Activated CD8-positive, alpha-beta memory T cell treated with anti-CD3 and anti-CD28 coated beads for 36 hours (primary cell): ENCODE results near the gene FAM151B. TPM values are rescaled to one million over a fixed set of nuclear protein-coding genes. Genes with fewer than 3 reads are reported as not detected.

ENCODE experiments used
- CTCF ChIA-PET: fragments of 350-600 bp; sonication (Branson Sonifier 250); formaldehyde crosslinking; loops from one replicate; lab custom pipeline; 2021; ENCODE audit warnings: antibody characterized with exemption; lab: Charles Lee
- POLR2A ChIA-PET: fragments of 350-600 bp; sonication (Branson Sonifier 250); formaldehyde crosslinking; loops from one replicate; lab custom pipeline; 2021; ENCODE audit warnings: antibody characterized with exemption; lab: Charles Lee
- total RNA-seq, 2 experiments: library from RNA; stranded (reverse); gene quantifications; one replicate each; pipeline ENCODE4 v1.2.3, GENCODE V29; 2021

Gene FAM151B
- total RNA-seq, 2 experiments from 2014 or later: 0.10 to 0.42 TPM

DNA sequence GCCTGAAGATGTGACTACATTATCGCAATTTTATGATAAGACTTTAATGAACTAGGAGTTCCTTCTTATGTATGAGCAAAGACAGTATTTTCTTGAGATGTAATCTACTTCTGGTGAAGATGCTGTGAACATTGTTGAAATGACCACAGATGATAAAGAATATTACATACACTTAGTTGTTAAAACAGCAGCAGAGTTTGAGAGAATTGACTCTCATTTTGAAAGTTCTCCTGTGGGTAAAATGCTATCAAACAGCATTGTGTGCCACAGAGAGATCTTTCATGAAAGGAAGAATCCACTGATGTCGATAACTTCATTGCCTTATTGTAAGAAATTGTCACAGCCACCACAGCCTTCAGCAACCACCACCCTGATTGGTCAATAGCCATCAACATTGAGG, 8.0 kb downstream of the FAM151B start:
- ChIA-PET POLR2A (interaction anchor here (0.7 kb wide), 1 partner anchor 13 kb away, joined by 12 read pairs; no protein-coding TSS in a partner anchor), CTCF (interaction anchor here (0.7 kb wide), 1 partner anchor 499 kb away, joined by 3 read pairs; no protein-coding TSS in a partner anchor)

DNA sequence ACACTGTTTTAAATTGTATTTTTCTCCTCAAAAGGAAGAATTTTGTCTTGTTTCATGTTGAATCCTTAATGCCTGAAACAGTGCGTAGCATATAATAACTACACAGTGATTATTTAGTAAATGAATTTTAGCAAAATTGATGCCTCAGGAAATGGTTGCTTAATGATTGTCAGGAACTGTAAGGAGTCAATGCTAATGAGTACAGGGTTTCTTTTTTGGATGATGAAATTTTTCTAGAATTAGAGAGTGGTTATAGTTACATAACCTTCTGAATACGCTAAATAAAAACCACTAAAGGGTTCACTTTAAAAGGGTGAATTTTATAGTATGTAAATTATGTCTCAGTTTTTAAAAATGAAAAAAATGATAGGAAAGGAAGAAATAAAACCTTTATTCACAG, 14.9 kb downstream of the FAM151B start:
- ChIA-PET POLR2A (no interaction called here), CTCF (no interaction called here)

DNA sequence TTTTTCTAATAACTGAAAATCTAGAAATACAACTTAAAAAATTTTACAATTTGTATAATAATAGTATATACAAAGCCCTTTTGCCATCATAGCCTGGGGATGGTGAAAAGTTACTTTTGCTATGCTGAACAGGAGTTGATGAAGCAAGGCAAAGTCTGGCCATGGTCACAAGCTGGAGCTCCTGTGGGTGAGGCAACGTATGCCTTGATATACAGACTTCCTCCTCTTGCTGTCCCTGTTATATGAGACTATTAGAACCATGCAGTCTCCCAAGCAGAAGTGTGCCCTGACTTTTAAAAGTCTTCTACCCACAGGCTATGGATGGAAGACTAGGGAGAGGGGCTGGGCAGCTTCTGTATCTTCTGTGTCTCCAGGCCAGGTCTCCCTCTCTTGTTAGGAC, 15.7 kb downstream of the FAM151B start:
- ChIA-PET POLR2A (no interaction called here), CTCF (no interaction called here)

DNA sequence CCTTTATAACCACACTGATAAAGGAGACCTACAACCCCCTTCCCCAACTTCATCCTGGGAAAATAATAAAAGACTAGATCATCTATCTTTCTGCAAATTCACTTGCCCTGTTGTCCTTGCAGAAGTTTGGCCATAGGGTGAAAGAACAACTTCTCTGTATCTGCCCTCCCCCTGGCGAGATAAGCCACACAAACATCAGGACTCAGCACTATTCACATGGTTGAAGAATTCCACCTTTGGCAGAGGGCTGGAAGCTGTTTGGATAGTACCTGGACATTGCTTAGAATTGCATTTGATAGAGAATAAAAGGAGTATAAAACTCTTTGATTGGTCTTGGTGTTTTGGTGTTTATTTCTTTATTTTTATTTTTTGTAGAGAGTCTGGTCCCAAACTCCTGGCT, 16.9 kb downstream of the FAM151B start:
- ChIA-PET POLR2A (interaction anchor here (0.7 kb wide), 1 partner anchor 591 kb away, joined by 14 read pairs; no protein-coding TSS in a partner anchor), CTCF (no interaction called here)

DNA sequence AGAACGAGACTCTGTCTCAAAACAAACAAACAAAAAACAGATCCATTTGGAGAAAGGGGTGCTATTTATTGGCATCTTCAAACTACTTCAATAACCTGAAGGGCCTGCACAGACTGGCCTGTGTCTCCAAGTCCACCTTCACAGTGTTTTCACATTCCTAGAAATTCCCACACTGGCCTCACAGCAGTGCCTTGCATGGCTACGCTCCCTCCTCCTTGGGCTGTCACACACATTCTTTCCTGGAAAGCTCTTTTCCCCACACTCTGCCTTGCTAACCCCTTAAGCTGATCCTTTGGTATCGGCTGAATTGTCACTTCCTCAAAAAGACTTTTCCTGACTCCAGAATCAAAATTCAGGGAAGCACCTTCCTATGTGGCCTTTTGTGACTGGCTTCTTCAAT, 19.8 kb downstream of the FAM151B start:
- ChIA-PET POLR2A (no interaction called here), CTCF (no interaction called here)

DNA sequence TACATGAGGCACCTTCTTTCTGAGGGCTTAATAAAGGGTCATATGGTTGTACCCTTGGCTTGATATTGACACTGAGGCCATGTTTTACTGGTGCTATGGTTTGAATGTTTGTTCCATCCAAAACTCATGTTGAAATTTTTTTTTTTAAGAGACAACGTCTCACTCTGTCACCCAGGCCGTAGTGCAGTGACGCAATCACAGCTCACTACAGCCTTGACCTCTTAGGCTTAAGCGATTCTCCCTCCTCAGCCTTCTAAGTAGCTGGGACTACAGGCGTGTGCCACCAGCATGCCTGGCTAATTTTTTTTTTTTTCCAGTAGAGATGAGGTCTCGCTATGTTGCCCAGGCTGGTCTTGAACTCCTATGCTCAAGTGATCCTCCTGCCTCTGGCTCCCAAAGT, 20.9 kb downstream of the FAM151B start:
- POLR2A ChIA-PET: interaction anchor here (0.6 kb wide), 1 partner anchor 12 kb away, joined by 12 read pairs; no protein-coding TSS in a partner anchor
- CTCF ChIA-PET: no interaction called here

DNA sequence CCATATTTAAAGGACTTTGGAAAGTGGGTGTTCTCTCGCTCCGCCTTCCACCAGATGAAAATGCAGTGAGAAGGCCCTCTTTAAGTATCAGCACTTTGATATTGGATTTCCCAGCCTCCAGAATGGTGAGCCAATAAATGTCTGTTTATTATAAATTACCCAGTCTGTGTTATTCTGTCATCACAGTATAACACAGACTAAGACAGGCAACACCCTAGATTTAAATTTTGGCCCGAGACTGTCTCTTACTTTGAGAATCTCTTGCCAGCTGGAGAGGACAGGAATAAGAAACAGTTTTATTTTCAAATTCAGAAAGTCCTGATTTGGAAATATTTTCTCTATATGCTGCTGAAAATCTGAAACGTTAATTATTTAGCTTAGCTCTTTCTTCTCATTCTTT, 21.5 kb downstream of the FAM151B start:
- POLR2A ChIA-PET: no interaction called here

DNA sequence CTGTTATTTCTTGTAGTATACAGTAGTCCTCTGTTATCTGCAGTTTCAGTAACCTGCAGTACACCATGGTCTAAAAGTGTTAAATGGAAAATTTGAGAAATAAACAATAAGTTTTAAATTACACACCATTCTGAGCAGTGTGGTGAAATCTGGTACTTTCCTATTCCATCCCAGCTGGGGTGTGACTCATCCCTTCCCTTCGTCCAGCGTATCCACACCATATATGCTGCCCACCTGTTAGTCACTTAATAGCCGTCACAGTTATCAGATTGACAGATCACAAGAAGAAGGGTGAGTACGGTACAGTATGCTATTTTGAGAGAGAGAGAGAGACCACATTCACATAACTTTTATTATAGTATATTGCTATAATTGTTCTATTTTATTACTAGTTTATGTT, 28.9 kb downstream of the FAM151B start:
- POLR2A ChIA-PET: no interaction called here
- CTCF ChIA-PET: no interaction called here

More for the DNA sequence above, 21.5 kb downstream of the FAM151B start:
- CTCF ChIA-PET: no interaction called here

DNA sequence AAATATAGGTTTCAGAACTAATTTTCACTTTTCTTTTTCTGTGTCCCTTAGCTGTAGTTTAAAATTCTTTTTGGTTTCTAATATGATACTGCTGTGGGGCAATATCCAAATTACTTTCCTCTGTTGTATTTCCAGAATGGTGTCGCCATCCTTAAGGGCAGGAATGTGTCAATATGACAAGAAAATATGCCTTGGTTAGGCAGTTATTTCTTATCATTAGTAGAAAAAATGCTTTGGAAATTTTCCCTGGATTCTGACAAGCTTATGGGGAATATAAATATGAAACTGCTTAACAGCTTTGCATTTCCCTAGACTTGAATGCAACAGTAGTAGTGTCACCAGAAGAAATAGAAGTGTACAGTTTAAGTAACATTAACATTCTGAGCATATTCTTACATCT, 52.8 kb downstream of the FAM151B start:
- ChIA-PET CTCF (no interaction called here), POLR2A (no interaction called here)

DNA sequence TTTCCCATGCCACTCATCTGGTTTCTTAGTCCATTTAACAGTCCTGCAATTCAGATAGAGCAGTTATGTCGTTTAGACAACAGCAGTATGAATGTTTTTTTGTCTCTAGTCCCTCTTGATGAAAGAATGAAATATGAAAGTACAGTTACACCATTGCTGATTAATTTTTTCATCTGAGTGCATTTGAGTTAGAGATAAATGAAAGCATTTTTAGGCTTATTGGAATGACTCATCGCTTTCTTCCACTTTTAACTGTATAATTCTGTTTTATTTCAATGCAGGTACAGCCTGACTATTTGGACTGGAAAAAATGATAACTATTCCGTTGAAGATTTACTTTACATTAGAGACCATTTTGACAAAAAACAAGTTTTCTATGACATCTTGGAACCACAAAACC, 53.5 kb downstream of the FAM151B start:
- POLR2A ChIA-PET: no interaction called here
- CTCF ChIA-PET: no interaction called here

DNA sequence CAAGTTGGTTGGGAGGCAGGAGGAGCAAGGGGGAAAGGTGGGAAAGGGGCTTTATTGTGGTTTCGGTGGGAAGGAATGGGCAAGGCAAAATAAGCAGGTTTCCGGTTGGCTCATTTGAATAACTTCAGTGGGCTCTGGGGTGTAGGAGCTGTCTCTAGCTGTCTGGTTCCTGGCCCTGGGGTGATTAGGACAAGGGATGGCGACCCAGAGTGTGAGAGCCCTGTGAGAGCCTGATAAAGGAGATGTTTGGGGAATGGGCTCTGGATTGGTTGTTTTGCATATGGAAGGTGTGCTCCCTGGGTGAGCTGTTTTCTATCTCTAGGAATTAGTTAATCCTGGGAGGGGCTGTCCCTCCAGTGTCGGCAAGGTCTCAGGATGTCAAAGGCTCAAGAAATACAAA, 66.7 kb downstream of the FAM151B start:
- CTCF ChIA-PET: no interaction called here
- POLR2A ChIA-PET: no interaction called here

DNA sequence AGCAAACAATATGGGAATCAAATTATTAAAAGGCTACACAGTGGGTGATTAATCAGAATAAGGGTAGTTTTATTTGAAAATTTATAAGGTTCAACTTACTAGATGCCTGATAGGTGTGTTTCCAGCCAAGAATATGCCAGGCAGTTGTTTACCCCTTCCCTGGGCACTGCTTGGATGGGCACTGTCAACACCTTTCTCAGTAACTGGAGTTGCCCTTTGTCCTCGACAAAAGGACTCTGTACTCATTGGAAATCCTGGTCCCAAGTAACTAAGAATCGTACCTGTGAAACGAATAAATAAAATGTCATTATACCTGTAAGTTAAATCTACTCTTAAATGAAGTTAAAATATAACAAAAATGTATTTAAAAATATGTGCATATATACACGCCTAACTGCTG, 67.2 kb downstream of the FAM151B start:
- CTCF ChIA-PET: no interaction called here
- POLR2A ChIA-PET: no interaction called here

DNA sequence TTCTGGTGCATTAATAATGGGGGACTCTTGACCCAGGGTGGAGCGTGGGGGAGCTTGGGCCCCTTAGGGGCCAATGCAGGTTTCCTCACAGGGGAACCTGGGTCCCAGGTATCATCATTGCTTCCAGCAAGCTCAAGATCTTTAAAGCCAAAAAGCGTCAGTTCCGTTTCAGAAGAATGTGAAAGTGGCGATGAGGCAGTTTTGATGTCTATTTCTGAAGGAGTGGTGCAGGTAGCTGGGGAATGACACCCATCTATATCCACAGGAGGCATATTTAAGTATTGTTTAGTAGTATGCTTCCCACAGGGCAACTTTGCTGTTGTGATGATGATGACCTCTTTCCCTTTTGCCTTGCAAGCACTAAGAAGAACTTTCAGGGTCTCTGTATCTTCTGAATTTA, 71.3 kb downstream of the FAM151B start:
- POLR2A ChIA-PET: no interaction called here
- CTCF ChIA-PET: no interaction called here

DNA sequence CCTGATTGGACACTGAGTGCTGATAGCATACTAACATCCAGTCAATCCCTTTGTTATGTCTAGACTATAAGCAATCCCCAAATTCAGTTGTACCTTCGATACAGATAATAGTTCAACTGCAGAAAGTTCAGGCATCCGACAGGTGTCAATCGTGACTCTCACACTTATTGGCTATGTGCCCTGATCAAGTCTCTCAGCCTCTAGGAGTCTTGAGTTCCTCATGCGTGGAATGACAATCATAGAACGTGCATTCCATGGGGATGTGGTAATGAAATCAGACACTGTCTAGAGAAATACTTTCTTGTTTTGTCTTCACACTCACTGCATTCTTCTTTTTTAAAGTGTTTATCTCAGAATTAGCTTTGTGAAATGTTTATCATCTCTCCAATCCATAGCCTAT, 77.4 kb downstream of the FAM151B start:
- CTCF ChIA-PET: no interaction called here

DNA sequence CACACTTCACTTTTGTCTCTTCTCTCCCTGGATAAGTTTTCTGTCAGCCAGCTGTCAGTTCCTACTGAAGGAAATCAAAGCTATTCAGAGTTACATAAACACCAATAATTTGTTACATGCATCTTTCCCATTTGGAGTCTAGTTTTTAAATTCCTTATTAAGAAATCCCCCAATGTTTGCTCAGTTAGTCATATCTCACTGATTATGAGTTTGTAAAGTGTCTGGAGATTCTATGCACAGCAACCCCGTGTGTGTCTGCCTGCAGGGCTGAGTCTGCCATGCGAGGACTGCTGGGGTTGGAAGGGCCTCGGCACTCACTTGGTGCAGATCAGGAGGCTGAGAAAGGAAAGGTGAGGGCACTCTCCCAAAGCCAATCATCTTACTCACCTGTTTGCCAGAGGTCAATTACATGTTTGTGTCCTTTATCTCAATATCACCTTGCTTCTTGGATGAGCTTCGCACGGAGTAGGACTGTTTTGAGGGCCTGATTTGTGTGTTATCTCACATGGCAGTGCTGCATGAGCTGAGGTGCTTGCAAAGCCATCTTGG, 78.9 kb downstream of the FAM151B start:
- ChIA-PET POLR2A (no interaction called here), CTCF (no interaction called here)

More for the DNA sequence above, 77.4 kb downstream of the FAM151B start:
- POLR2A ChIA-PET: no interaction called here

DNA sequence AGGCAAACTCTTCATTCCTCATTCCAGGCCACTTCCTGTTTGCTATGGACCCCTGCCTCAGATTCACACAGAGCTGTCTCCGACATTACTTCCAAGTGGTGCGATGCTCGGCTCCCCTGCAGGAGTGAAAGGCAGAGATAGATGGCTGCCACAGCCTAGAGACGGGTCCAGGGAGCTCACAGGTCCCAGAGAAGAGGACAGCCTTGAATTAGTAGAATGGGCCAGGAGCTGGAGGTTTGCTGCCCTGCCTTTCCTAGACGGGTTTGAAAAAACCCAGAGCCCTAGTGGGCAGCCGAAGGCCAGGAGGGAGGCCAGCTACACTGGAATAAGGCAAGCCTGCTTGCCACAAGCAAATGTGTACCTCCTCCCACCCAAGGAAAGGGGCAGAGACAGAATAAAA, 80.4 kb downstream of the FAM151B start:
- ChIA-PET CTCF (interaction anchor here (0.6 kb wide), 1 partner anchor 394 kb away, joined by 3 read pairs; no protein-coding TSS in a partner anchor), POLR2A (no interaction called here)

DNA sequence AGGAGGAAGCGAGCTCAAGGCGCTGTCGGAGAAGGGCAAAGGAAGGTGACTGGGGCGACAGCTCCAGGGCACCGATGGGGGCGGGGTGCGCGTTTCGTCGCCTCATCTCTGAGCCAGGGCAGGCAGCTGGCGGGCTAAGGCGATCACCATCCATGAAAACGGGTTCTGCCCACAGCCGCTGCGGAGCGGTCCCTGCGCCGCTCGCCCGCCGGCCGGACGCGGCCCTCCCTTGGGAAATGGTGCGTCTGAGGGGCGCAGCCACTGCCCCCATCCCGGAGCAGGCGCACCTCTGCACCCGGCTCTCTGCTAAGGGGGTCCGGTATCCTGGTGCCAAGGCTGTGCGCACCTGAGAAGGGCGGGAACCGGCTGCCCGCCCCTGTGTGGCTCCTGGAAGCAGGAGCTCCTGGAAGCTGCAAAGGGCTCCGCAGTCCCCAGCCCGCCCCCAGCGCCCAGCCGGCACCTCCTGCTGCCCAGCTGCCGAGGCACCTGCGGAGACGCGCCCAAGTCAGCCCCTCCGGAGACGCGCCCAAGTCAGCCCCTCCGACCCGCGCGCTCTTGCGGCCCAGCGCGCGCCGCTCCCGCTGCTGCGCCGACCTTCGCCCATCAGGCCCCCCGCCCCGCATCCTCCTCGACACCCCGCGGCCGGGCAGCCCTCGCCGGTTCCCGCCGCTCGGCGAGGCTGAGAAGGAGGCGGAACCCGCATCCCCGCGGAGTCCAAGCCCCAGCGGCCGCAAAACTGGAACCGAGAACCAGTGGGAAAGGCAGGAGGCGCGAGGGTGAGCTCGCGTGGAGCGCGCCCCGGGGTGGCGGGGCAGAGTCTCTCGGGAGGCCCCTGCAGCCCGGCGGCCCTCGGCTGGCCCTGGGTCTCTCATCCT, 81.4 kb downstream of the FAM151B start:
- CTCF ChIA-PET: no interaction called here

DNA sequence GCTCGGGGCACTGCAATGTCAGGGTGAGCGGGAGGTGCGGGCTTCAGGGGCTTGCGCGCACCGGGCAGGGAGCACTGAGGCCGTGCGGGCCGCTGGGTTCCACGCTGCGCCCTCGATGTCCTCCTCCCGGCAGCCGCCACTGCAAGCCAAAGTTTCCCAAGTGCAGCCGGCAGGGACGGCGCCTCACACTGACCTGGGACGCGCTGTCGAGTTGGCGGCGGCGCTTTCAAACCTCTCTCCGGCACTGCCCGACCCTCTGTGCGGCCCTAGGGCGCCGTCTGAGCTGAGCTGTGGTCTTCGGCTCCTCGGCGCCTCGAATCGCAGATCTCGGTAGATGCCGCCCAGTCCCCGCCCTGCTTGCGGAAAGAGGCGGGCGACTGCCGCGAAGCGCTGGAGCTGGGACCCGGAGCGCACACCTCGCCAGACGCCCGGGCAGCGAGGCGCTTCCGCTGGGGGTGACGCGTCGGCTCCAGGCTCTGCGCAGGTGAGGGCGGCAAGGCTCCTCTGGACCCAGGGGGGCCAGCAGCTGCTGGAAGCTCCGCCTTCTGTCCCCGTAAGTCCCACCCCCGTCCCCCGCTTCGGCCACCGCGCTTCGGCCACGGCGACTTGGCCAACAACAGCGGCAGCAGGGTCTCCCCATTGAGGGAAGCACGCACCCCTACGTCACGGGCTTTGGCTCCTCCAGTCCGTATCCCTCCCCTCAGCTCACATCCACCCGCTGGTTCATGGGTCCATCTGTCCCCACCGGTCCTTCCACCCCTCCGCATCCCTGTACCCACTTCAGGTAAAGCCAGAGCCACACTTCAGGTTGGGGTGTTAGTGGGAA, 82.3 kb downstream of the FAM151B start, which contains the start of gene ANKRD34B:
Gene ANKRD34B (minus strand): TSS at position 320 of the 826 bp plus-strand sequence. CDS start 10,261 bp downstream, outside the sequence.
- ChIA-PET POLR2A (interaction anchor here (0.6 kb wide), 1 partner anchor 29 kb away, joined by 11 read pairs; no protein-coding TSS in a partner anchor), CTCF (no interaction called here)

More for the DNA sequence above, 81.4 kb downstream of the FAM151B start:
- POLR2A ChIA-PET: interaction anchor here (0.6 kb wide), 1 partner anchor 30 kb away, joined by 11 read pairs; no protein-coding TSS in a partner anchor

DNA sequence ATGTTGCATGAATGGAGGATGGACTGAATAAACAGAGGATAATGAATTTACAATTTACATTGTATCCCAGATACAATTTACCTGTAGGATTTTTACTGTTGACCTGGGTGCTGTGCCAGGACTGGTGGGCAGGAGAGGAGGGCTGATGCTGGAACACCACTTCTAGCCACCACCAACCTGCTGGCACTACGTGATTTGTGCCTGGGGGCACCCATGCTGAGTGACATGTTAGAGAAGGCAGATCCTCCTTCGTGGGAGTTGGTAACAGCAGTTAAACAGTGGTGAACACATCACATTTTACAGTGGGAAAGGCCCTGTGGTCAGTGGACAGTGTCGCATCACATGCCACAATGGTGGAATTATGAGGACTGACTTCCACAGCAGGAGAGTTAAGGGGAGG, 85.2 kb downstream of the FAM151B start:
- POLR2A ChIA-PET: no interaction called here
- CTCF ChIA-PET: no interaction called here

DNA sequence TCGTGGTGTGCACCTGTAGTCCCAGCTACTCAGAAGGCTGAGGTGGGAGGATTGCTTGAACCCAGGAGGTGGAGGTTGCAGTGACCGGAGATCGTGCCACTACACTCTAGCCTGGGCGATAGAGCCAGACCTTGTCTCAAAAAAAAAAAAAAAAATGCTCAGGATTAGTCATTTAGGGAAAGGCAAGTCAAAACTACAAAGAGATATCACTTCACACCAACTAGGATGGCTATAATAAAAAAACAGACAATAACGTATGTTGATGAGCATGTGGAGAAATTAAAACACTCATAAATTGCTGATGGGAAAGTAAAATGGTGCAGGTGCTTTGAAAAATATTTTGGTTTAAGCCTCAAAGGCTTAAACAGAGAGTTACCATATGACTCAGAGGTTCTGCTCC, 88.5 kb downstream of the FAM151B start:
- ChIA-PET POLR2A (no interaction called here), CTCF (no interaction called here)
